ENCODE data around the gene GAB1. TPM values are rescaled to one million over a fixed set of nuclear protein-coding genes. Genes with fewer than 3 reads are reported as not detected.

The GAB1 gene
- total and polyA plus RNA-seq, 7 donors = 1.0 to 20.3 (median 10.1) TPM

- 9 to 19% (median 14%) methylated on average over 7 of the region's 7 CpGs for WGBS, 3 donors
- H3K4me3 ChIP-seq = peak overlapping the region; percentile 5
These were observed 75.1 kb downstream of the GAB1 start for GRCh38 chr4:143411527-143412419.

GRCh38 chr4:143412420-143412758 lies 75.7 kb downstream of the GAB1 start:
- TF ChIP-seq CTCF (IDR thresholded peaks at IDR 0.05) = no peak
- Histone ChIP-seq H3K27ac (peak overlapping the region; percentile 62), H3K27me3 (ENCODE audit: insufficient read depth in 3 of 3, low read length in 2 of 3) (no peaks in the 10 kb centered on the region), H3K36me3 (ENCODE audit: insufficient read depth in 1 of 2, low read depth in 1 of 2) (peaks cover 0 to 20% of the 10 kb centered on the region in 2 donors), H3K9me3 (no peaks in the 10 kb centered on the region), H3K4me1 (peaks cover 48% of the 10 kb centered on the region), H3K4me3 (no peak overlapping the region)
- no peak for ATAC-seq
- 67 to 94% (median 84%) methylated on average over 3 of the region's 3 CpGs for WGBS, 3 donors
- intact Hi-C loops (cut with DNase I) = no loop called here
- DNase-seq = no peak

More at GRCh38 chr4:143411527-143412419, 75.1 kb downstream of the GAB1 start:
- Histone ChIP-seq H3K9me3 (no peaks in the 10 kb centered on the region), H3K36me3 (ENCODE audit: insufficient read depth in 1 of 2, low read depth in 1 of 2) (peaks cover 0 to 14% of the 10 kb centered on the region in 2 donors), H3K27me3 (ENCODE audit: insufficient read depth in 3 of 3, low read length in 2 of 3) (no peaks in the 10 kb centered on the region), H3K4me1 (peaks cover 54% of the 10 kb centered on the region), H3K27ac (peak overlapping the region; percentile 62)
- intact Hi-C loops (cut with DNase I) = no loop called here
- ATAC-seq (peak; percentile 44 to 64 (median 44)), DNase-seq (no peak)
- TF ChIP-seq CTCF (IDR thresholded peaks at IDR 0.05) = no peak

GRCh38 chr4:143417679-143418403 lies 81.2 kb downstream of the GAB1 start:
- no peak for ATAC-seq
- Histone ChIP-seq H3K4me3 (no peak overlapping the region), H3K9me3 (no peaks in the 10 kb centered on the region), H3K27ac (no peak overlapping the region), H3K4me1 (peaks cover 28% of the 10 kb centered on the region), H3K36me3 (ENCODE audit: insufficient read depth in 1 of 2, low read depth in 1 of 2) (peaks cover 3 to 26% of the 10 kb centered on the region in 2 donors), H3K27me3 (ENCODE audit: insufficient read depth in 3 of 3, low read length in 2 of 3) (no peaks in the 10 kb centered on the region)
- TF ChIP-seq CTCF (IDR thresholded peaks at IDR 0.05) = no peak
- intact Hi-C loops (cut with DNase I) = no loop called here
- no peak for DNase-seq
- 78 to 86% (median 82%) methylated on average over 12 of the region's 12 CpGs for WGBS, 3 donors

GRCh38 chr4:143420227-143420626 lies 83.6 kb downstream of the GAB1 start:
- peaks cover 3 to 26% of the 10 kb centered on the region in 2 donors for H3K36me3 ChIP-seq (ENCODE audit: insufficient read depth in 1 of 2, low read depth in 1 of 2)
- 39 to 50% (median 49%) methylated on average over 2 of the region's 2 CpGs for WGBS, 3 donors
- H3K4me3 ChIP-seq = no peak overlapping the region
- peaks cover 28% of the 10 kb centered on the region for H3K4me1 ChIP-seq
- no peaks in the 10 kb centered on the region for H3K27me3 ChIP-seq (ENCODE audit: insufficient read depth in 3 of 3, low read length in 2 of 3)
- TF ChIP-seq CTCF (IDR thresholded peaks at IDR 0.05) = no peak
- DNase-seq (no peak), ATAC-seq (no peak)
- H3K9me3 ChIP-seq = no peaks in the 10 kb centered on the region
- peak overlapping the region; percentile 48 for H3K27ac ChIP-seq
- intact Hi-C loops (cut with DNase I) = no loop called here

Measured in psoas muscle (tissue), 8 donors.